A549 (cell line): ENCODE measurements around the gene MYL12A.

Experiments used
- CHD4 ChIP-seq: fragments of 200-600 bp; sonication (generic); IDR thresholded peaks from 2 replicates; pipeline ENCODE4 v1.6.1; 2016; ENCODE audit warnings: antibody characterized with exemption, mild to moderate bottlenecking, borderline replicate concordance
- EP300 ChIP-seq, 2 experiments: fragments of >200 bp; sonication (Bioruptor Twin); formaldehyde crosslinking; IDR thresholded peaks; 2 replicates in 1 of 2; 3 replicates in 1 of 2; pipeline ENCODE4 v1.6.1; 2016 to 2017
- NR3C1 ChIP-seq: fragments of >200 bp; sonication (Bioruptor Twin); formaldehyde crosslinking; IDR thresholded peaks from 3 replicates; pipeline ENCODE4 v1.6.1; 2017
- SREBF2 ChIP-seq: fragments of 450-650 bp; IDR thresholded peaks from 2 replicates; pipeline ENCODE4 v1.6.1; 2014; ENCODE audit warnings: mild to moderate bottlenecking, moderate library complexity
- ZC3H11A ChIP-seq: fragments of 450-650 bp; IDR thresholded peaks from 2 replicates; pipeline ENCODE4 v1.6.1; 2014; ENCODE audit warnings: antibody characterized with exemption, mild to moderate bottlenecking
- TF ChIP-seq, protein P1 (sequence below): fragments of >200 bp; sonication (Bioruptor Twin); formaldehyde crosslinking; IDR thresholded peaks from 3 replicates; pipeline ENCODE4 v1.5.1; 2016
- TF ChIP-seq, protein P2 (sequence below): fragments of >200 bp; sonication (Bioruptor Twin); formaldehyde crosslinking; IDR thresholded peaks from 2 replicates; pipeline ENCODE4 v1.6.1; 2016

- TF ChIP-seq SREBF2 (no peak), ZC3H11A (no peak), CHD4 (no peak), EP300 (IDR thresholded peaks at IDR 0.05) (no peak), NR3C1 (no peak)
- TF ChIP-seq, protein P1, sequence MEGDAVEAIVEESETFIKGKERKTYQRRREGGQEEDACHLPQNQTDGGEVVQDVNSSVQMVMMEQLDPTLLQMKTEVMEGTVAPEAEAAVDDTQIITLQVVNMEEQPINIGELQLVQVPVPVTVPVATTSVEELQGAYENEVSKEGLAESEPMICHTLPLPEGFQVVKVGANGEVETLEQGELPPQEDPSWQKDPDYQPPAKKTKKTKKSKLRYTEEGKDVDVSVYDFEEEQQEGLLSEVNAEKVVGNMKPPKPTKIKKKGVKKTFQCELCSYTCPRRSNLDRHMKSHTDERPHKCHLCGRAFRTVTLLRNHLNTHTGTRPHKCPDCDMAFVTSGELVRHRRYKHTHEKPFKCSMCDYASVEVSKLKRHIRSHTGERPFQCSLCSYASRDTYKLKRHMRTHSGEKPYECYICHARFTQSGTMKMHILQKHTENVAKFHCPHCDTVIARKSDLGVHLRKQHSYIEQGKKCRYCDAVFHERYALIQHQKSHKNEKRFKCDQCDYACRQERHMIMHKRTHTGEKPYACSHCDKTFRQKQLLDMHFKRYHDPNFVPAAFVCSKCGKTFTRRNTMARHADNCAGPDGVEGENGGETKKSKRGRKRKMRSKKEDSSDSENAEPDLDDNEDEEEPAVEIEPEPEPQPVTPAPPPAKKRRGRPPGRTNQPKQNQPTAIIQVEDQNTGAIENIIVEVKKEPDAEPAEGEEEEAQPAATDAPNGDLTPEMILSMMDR: no peak
- TF ChIP-seq, protein P2, sequence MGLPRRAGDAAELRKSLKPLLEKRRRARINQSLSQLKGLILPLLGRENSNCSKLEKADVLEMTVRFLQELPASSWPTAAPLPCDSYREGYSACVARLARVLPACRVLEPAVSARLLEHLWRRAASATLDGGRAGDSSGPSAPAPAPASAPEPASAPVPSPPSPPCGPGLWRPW: no peak
Measured at GRCh38 chr18:3248062-3248657, 559 bp downstream of the MYL12A start.
